NOMO-1 treated with DMSO at 0.1 percent for 48 hours (cell line): Measurements from ENCODE around the gene CLDN6.

Experiments
- DNase-seq: peaks from one replicate; lab custom pipeline; 2025; ENCODE audit not compliant: unreplicated experiment; lab: John Stamatoyannopoulos, UW

CLDN6 gene

DNA sequence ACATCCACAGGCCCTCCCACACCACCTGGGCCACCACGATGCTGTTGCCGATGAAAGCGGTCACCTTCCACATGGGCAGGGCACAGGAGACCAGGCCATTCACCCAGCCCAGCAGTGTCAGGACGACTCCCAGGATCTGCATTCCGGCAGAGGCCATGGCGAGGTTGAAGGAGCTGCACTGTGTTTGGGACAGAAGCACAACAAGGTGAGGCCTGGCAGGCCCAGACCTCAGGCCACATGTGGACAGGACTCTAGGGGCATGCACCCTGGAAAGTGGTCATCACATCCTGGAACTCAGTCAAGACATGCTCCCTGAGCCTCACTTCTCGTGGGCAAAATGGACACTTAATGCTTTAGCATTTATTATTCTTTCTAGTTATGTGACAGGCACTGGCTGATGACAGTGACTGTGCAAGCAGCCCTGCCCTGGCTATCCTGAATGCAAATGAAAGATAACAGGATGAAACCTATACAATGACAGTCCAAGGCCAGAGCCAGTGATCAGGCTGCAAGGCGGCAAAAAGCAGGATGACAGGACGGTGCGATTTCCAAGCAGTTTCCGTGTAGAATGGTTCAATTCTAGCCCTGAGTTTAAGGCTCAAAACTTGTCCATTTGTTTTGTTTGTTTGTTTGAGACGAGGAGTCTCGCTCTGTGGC lies 2.0 kb downstream of the CLDN6 start:
- DNase-seq: no peak

DNA sequence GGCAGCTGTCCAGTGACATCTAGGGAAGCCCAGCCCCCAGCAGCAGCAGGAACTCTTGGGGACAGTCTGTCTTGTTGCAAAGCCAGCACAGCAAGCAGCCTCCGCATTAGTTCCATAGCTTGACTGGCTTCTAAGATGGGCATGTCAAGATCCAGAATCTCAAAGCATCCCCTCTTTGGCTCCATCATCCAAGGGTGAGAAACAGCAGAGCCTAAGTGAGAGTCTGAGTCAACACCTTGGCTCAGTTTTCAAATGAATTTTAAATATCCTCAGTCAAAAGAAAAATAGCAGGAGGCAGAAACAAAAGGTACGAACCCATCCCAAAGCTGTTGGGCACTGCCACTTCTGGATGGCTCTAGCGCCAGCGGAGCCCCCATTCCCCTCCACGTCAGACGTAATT lies 3.0 kb downstream of the CLDN6 start:
- DNase-seq: no peak

DNA sequence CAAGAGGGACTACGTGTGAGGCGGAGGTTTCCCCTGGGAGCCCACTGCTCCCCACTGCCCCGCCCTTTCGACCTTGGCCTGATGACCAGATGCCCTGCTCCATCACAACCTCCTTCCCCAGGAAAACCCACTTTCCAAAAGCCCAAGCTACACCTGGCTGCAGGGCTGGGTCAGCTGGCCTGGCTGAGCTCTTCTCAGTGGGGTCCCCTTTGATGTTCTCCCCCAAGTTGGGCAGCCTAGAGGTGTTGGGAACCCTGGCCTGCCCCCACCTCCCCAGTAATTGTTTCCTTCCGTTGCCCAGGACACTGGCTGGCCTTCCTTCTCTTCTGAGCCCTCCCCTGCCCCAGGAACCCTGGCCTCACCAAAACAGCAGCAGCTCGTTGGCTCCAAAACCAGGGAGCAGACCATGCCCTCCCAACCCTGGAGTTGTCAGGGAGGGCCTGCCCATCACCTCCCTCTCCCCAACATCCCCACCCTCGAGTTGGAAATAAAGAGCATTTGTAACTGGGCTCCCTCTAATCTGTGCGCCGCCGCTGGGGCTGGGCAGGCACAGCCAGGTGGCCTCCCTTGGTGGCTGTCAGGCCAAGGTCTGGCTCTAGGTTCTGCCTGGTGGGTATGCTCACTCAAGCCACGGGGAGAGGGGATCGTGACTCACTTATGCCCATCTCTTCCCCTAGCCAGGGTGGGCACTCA lies 3.8 kb downstream of the CLDN6 start:
- DNase-seq: no peak

DNA sequence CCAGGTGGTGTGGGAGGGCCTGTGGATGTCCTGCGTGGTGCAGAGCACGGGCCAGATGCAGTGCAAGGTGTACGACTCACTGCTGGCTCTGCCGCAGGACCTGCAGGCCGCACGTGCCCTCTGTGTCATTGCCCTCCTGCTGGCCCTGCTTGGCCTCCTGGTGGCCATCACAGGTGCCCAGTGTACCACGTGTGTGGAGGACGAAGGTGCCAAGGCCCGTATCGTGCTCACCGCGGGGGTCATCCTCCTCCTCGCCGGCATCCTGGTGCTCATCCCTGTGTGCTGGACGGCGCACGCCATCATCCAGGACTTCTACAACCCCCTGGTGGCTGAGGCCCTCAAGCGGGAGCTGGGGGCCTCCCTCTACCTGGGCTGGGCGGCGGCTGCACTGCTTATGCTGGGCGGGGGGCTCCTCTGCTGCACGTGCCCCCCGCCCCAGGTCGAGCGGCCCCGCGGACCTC lies 4.5 kb downstream of the CLDN6 start:
- no peak for DNase-seq

DNA sequence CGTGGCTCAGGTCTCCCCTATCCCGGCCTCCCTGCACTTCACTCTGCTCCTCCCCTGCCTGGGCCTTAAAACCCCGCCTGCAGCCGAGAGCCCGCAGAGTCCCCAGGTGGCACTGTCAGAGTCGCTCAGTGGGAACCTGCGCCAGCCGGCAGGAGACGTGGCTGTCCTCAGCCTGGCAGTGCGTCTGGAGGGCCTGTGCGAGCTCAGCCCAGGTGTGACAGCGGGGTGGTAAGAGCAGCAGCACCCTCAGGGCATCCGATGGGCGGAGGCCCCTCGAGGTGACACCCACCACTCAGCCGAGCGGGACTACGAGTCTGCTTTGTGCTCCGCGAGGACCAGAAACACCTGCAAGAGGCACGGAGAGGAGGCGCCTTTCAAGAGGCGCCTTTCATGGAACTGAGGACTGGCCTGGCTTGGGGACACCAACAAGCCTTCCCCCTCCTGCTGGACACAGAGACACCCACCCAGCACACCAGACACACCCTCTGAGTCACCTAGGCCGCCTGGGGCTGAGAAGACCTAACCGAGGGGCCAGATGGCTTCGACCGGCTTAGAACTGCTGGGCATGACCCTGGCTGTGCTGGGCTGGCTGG lies 5.1 kb downstream of the CLDN6 start, which contains the start of gene CLDN9:
TSS of gene CLDN9 (plus strand) at position 96 of the 593 bp plus-strand sequence. CDS start at position 536, 440 bp downstream.
- no peak for DNase-seq

GRCh38 chr16:3012246-3012645 lies 5.7 kb downstream of the CLDN6 start:
- no peak for DNase-seq

GRCh38 chr16:3010510-3010909 lies 7.5 kb downstream of the CLDN6 start:
- DNase-seq: no peak

GRCh38 chr16:3009568-3010390 lies 8.2 kb downstream of the CLDN6 start:
- DNase-seq: no peak

DNA sequence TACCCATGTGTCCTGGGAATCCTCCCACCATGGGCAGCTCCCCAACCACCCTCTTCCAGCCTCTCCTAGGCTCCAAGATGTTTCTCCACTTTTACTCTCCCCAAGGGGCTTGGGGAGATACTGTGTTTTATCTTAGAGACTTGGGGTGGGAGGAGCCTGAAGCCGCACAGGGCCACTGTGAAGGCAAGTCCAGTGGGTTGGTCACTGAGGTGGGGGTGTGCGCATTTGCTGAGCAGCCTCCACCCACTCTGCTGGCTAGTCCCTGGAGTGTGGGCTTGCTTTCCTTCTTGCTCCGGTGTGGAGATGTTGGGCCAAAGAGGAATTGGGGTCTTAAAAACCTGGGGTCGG lies 9.3 kb downstream of the CLDN6 start:
- no peak for DNase-seq

- DNase-seq: peak; percentile 54
Measured at GRCh38 chr16:3007957-3008689, 9.9 kb downstream of the CLDN6 start.

DNA sequence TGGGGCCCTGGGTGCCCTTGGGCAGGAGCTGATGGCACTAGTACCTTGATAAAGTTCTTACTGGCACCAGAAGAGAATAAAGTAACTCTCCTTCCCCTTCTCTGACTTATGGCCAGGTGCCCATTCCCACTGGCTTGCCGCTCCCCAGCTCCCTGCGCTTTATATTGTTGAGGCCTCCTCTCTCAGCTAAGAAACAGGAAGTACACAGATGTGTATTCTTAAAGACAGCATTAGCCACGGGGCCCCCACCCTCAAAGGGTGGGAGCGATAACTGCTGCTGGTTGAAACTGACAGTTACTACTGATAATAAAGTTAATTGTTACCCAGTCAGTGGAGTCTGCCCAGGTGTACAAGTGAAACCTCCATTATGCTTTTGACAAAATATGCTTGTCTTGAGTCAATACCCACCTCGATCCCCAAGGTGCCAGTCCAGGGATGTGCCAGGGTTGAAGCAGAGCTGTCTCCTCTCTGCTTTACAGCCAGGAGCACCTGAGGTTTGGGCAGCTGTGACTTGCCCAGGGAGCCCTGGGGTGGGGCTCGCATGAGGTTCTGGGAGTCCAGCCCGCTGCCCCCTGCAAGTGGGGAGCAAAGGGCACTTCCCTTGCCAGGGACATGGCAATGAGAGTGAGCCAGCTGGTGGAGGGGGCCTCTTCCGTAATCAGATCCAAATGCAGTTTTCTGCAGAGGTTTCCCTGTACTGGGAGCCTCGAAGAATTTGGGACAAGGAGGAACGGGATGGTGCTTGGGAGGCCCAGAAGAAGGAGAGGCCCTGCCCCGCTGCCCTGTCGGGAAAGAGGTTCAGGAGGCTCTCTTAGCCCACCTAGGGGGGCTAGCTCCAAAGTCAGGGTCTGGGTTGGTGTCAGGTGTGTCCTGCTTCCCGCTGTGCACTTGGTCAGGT lies 10.7 kb downstream of the CLDN6 start:
- peak; percentile 70 for DNase-seq

GRCh38 chr16:3004781-3005284 lies 13.2 kb downstream of the CLDN6 start:
- DNase-seq: peak; percentile 46

DNA sequence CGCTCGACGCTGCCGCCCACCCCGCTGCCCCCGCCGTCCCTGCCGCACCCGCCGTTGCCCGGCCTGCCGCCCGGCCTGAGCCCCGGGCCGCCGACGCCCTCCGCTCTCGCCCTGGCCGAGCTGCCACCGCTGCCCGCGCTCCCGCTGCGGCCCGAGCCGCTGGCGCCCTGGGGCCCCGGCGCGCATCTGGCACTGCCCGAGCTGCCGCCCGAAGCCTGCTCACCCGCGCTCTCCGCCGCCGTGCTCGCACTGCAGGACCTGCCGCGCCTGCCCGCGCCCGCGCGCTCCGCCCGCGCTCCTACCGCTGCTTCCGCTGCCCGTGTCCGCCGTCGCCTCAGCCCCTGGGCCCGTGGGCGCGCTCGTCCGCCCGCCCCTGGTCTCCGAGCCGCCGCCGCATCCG lies 13.7 kb downstream of the CLDN6 start:
- DNase-seq: peak; percentile 40

- DNase-seq: peak; percentile 99
Measured at GRCh38 chr16:3003582-3004270, 14.3 kb downstream of the CLDN6 start.

DNA sequence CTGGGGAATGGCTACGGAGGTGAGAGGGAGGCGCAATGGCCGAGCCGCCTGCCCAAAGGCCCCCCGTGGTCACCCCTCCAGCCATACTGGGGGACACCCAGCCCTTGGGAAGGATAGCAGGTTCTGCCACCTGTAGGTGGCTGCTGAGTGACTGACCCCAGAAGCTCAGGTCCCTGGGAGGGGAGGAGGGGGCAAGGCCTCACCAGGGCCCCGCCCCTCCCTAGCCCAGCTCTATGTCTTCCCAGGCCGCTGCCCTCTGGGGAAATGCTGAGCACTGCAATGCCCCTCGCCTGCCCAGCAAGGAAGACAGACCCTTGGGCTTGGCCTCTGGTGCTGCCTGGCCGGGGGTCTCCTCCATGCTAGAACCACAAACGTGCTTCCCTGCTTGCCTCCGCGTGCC lies 16.7 kb downstream of the CLDN6 start:
- no peak for DNase-seq

- DNase-seq: no peak
Measured at GRCh38 chr16:3000540-3000939, 17.4 kb downstream of the CLDN6 start.

DNA sequence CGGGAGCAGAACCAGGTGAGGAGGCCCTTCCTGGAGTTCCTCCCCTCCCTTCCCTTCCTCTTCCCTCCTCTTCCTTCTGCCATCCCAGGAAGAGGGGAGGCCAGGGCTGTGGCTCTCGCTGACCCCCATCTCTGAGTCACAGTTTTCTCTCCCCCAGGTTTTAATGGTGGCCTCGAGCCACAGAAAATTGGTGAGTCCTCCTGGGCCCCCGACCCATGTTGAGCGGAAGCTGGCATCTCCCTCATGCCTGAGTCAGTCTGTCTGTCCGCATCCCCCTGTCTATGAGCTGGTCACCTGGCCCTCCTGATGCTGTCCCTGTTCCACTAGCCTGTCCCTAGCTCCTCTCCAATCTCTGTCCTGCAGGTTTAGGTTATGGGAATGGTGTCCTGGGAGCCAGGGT lies 18.1 kb downstream of the CLDN6 start:
- DNase-seq: no peak

- no peak for DNase-seq
Measured at GRCh38 chr16:2996298-2996697, 21.7 kb downstream of the CLDN6 start.
